Measurements from ENCODE around the gene FOSL1.

The FOSL1 gene

GRCh38 chr11:65887723-65888162, 12.4 kb downstream of the FOSL1 start:
- in situ Hi-C loops (cut with MboI; ENCODE audit: low sequenced_read_pairs, unreplicated experiment) = no loop called here
- peak; percentile 0 for TF ChIP-seq CTCF (IDR thresholded peaks at IDR 0.05; ENCODE audit: borderline replicate concordance, control extremely low read depth, extremely low read depth, insufficient read depth, missing control alignments)
- no peak for DNase-seq (ENCODE audit: low spot score)

- TF ChIP-seq CTCF (IDR thresholded peaks at IDR 0.05; ENCODE audit: borderline replicate concordance, control extremely low read depth, extremely low read depth, insufficient read depth, missing control alignments) = no peak
- DNase-seq (ENCODE audit: low spot score) = no peak
- in situ Hi-C loops (cut with MboI; ENCODE audit: low sequenced_read_pairs, unreplicated experiment) = no loop called here
Observed at GRCh38 chr11:65886826-65887722, 13.1 kb downstream of the FOSL1 start.

- in situ Hi-C loops (cut with MboI; ENCODE audit: low sequenced_read_pairs, unreplicated experiment) = no loop called here
- DNase-seq (ENCODE audit: low spot score) = no peak
- no peak for TF ChIP-seq CTCF (IDR thresholded peaks at IDR 0.05; ENCODE audit: borderline replicate concordance, control extremely low read depth, extremely low read depth, insufficient read depth, missing control alignments)
Observed at GRCh38 chr11:65885808-65886536, 14.2 kb downstream of the FOSL1 start.

DNA sequence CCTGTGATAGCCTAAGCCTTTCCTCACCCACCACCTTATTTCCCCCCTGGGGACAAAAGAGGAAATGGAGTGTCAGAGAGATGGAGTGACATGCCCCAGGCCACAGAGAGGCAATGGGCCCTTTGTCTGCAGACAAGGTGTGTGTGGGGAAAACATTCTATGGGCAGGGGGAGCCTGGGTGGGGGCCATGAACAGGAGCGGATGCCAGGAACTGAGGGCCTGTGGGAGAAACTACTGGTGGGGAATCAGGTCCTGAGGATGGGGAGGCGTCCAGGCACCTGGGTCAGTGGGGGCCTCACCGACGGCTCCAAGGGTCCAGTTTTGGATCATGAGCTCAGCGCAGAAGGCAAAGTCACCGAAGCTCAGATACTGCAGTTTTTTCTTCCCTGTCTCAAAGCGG, 15.0 kb downstream of the FOSL1 start:
- in situ Hi-C loops (cut with MboI; ENCODE audit: low sequenced_read_pairs, unreplicated experiment) = no loop called here
- DNase-seq (ENCODE audit: low spot score) = no peak
- no peak for TF ChIP-seq CTCF (IDR thresholded peaks at IDR 0.05; ENCODE audit: borderline replicate concordance, control extremely low read depth, extremely low read depth, insufficient read depth, missing control alignments)

GRCh38 chr11:65884716-65885092, 15.5 kb downstream of the FOSL1 start:
- in situ Hi-C loops (cut with MboI; ENCODE audit: low sequenced_read_pairs, unreplicated experiment) = loop anchor here (5.0 kb wide), 1 partner anchor 103 kb away; no protein-coding TSS in a partner anchor
- TF ChIP-seq CTCF (IDR thresholded peaks at IDR 0.05; ENCODE audit: borderline replicate concordance, control extremely low read depth, extremely low read depth, insufficient read depth, missing control alignments) = peak; percentile 100
- DNase-seq (ENCODE audit: low spot score) = peak; percentile 88

DNA sequence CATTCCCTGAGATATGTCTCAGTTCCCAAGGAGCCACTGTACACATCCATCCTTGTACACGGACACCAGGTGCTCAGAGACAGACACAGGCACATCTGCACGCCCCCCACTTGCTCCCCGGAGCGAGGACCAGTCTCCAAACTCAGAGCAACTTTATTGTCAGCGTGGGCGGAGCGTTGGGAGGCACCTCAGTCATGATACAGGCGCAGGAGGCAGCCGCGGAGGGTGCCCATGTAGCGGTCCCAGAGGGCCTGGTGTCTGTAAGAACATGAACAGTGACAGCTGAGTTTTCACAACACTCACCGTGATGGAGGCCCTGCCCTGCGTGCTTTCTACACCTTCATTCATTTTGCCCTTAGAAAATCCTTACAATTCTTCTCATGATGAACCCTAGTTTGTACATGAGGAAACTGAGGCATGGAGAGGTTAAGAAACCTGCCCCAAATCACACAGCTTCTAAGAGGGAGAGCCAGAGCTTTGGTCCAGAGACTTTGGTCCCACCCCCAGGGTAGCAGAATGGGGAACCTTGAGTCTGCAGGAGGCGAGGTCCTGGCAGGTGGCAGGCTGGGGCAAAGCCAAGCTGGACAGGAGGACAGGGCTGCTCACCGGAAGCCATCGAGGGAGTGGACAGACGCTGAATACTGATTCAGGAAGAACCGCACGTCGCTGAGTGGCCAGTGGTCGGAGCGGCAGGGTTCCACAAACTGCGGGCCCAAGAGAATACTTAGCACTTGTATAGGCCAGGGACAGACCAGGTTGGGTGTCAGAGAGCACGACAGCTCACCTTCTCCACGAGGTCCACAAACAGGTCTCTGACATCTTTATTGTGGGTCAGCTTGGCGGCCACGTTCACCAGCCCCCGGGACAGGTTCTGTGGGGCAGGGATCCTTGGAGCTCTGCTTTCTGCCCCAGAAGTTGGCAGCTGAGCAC, 16.1 kb downstream of the FOSL1 start:
- DNase-seq (ENCODE audit: low spot score) = no peak
- no peak for TF ChIP-seq CTCF (IDR thresholded peaks at IDR 0.05; ENCODE audit: borderline replicate concordance, control extremely low read depth, extremely low read depth, insufficient read depth, missing control alignments)
- in situ Hi-C loops (cut with MboI; ENCODE audit: low sequenced_read_pairs, unreplicated experiment) = loop anchor here (5.0 kb wide), 1 partner anchor 103 kb away; no protein-coding TSS in a partner anchor

All from GM13976 (cell line).